HG03066 (cell line): ENCODE data around the gene MBD3L4.
"Not testable (repeated sequence)": the region's sequence is repeated elsewhere in the genome, so short reads cannot be mapped to it uniquely, and the experiment has no call there.

Experiments
- ATAC-seq: cut with Tn5 transposase; IDR thresholded peaks from one replicate; pipeline ENCODE4 v1.9.1; 2021; ENCODE audit warnings: low read depth; ENCODE audit not compliant: unreplicated experiment

MBD3L4 gene

GRCh38 chr19:7051421-7051820 lies 11.4 kb upstream of the MBD3L4 start:
- ATAC-seq, result not testable (repeated sequence)

GRCh38 chr19:7049021-7049420 lies 9.0 kb upstream of the MBD3L4 start, which contains the start of gene MBD3L2:
Gene MBD3L2 (plus strand): TSS chr19:7049321. CDS start chr19:7049374, 53 bp downstream.
- ATAC-seq, result not testable (repeated sequence)

- not testable (repeated sequence) for ATAC-seq
These were observed 1.6 kb upstream of the MBD3L4 start for GRCh38 chr19:7041563-7041962.

- ATAC-seq, result not testable (repeated sequence)
These were observed 9.7 kb downstream of the MBD3L4 start, which contains the start of gene MBD3L5 for GRCh38 chr19:7030278-7030677. Gene MBD3L5 (plus strand): TSS chr19:7030578. CDS start chr19:7030612, 34 bp downstream.

GRCh38 chr19:7028790-7029189 lies 11.2 kb downstream of the MBD3L4 start:
- ATAC-seq, result not testable (repeated sequence)

- ATAC-seq, result not testable (repeated sequence)
These were observed 18.6 kb downstream of the MBD3L4 start, which contains the start of gene MBD3L2B for GRCh38 chr19:7021331-7021730. Gene MBD3L2B (minus strand): TSS chr19:7021431. CDS start chr19:7021397, 34 bp downstream.

GRCh38 chr19:7018828-7019227 lies 21.2 kb downstream of the MBD3L4 start:
- no peak for ATAC-seq

GRCh38 chr19:7013678-7014077 lies 26.3 kb downstream of the MBD3L4 start:
- ATAC-seq, result no peak

GRCh38 chr19:7010722-7011593 lies 29.0 kb downstream of the MBD3L4 start:
- no peak for ATAC-seq

- ATAC-seq, result no peak
These were observed 32.1 kb downstream of the MBD3L4 start for GRCh38 chr19:7007859-7008258.

GRCh38 chr19:7006135-7006704 lies 33.8 kb downstream of the MBD3L4 start:
- no peak for ATAC-seq

- ATAC-seq, result no peak
These were observed 35.6 kb downstream of the MBD3L4 start for GRCh38 chr19:7004313-7004931.

GRCh38 chr19:7000816-7001215 lies 39.2 kb downstream of the MBD3L4 start:
- no peak for ATAC-seq

GRCh38 chr19:7000333-7000732 lies 39.6 kb downstream of the MBD3L4 start:
- no peak for ATAC-seq

GRCh38 chr19:6999933-7000332 lies 40.0 kb downstream of the MBD3L4 start:
- ATAC-seq, result no peak

- ATAC-seq, result no peak
These were observed 42.1 kb downstream of the MBD3L4 start for GRCh38 chr19:6997679-6998445.

- ATAC-seq, result no peak
These were observed 43.2 kb downstream of the MBD3L4 start for GRCh38 chr19:6996810-6997209.

- ATAC-seq, result no peak
These were observed 44.9 kb downstream of the MBD3L4 start for GRCh38 chr19:6995054-6995453.

GRCh38 chr19:6988257-6988656 lies 51.7 kb downstream of the MBD3L4 start:
- no peak for ATAC-seq

- no peak for ATAC-seq
These were observed 52.1 kb downstream of the MBD3L4 start for GRCh38 chr19:6987850-6988249.
